GM12878 (cell line): ENCODE data around the gene SLC38A3. TPM values are rescaled to one million over a fixed set of nuclear protein-coding genes. Genes with fewer than 3 reads are reported as not detected.
A peak's percentile ranks its signal among the peaks of the same experiment; 100 is the strongest.

ENCODE experiments used
- E4F1 ChIP-seq: fragments of 450-650 bp; IDR thresholded peaks from 2 replicates; pipeline ENCODE4 v1.6.1; 2018; ENCODE audit warnings: borderline replicate concordance, mild to moderate bottlenecking; ENCODE audit not compliant: partially characterized antibody
- IRF4 ChIP-seq: IDR thresholded peaks from 2 replicates; pipeline ENCODE4 v1.6.1; 2011; ENCODE audit warnings: low read depth, low read length
- MAX ChIP-seq: IDR thresholded peaks from 2 replicates; pipeline ENCODE4 v1.6.1; 2012; ENCODE audit warnings: low read depth, low read length, improper control_type of control experiment
- YY1 ChIP-seq: IDR thresholded peaks from 2 replicates; pipeline ENCODE4 v1.6.1; 2011; ENCODE audit warnings: low read depth, mild to moderate bottlenecking, low read length
- ZBTB11 ChIP-seq: fragments of 450-650 bp; formaldehyde crosslinking; IDR thresholded peaks from 2 replicates; pipeline ENCODE4 v1.5.0; 2022; ENCODE audit warnings: mild to moderate bottlenecking, missing genetic modification characterization
- polyA plus RNA-seq, 11 experiments: library from polyadenylated mRNA; depleted of rRNA in 4 of 11; unstranded in 6 of 11; stranded (reverse) in 5 of 11; fragments of >200 nt; fragmentation: Nextera tagmentation in 4 of 11; fragmentation: Illumina TruSeq in 1 of 11; extraction: Ambion mirVana in 4 of 11; extraction: Trizol in 1 of 11; gene quantifications; 1 replicate in 1 of 11; 2 replicates in 10 of 11; pipeline versions ENCODE4 v1.2.1 to v1.2.3, GENCODE V29; 2011 to 2016; ENCODE audit warnings: inconsistent platforms in 2 of 11, missing spikeins in 2 of 11, low read depth in 1 of 11
- total RNA-seq, 4 experiments: library from RNA; depleted of rRNA in 3 of 4; stranded (reverse); fragments of >200 nt in 3 of 4; fragmentation: Illumina TruSeq in 1 of 4; extraction: Trizol in 1 of 4; gene quantifications; 2 replicates each; pipeline versions ENCODE4 v1.2.1 to v1.2.3, GENCODE V29; 2013 to 2021

The SLC38A3 gene
- total and polyA plus RNA-seq, 10 of the 15 experiments (the other 5 are each of a cell fraction or from before 2014, with no cell fraction given) = 0.14 TPM; not detected in 9

GRCh38 chr3:50259432-50260026 lies 54.5 kb downstream of the SLC38A3 start (continued):
- no peak for TF ChIP-seq YY1
- TF ChIP-seq E4F1 = no peak
- no peak for TF ChIP-seq ZBTB11 (CRISPR knock-in tag)
- no peak for TF ChIP-seq IRF4
- TF ChIP-seq MAX = 0 out of 2 replicates have a peak, but pooled peaks have one; percentile 6
